ENCODE results near the gene TRMU. TPM values are rescaled to one million over a fixed set of nuclear protein-coding genes. Genes with fewer than 3 reads are reported as not detected.

TRMU gene
- total and polyA plus RNA-seq, 2 of the 8 experiments (the other 6 are each of a cell fraction or from before 2014, with no cell fraction given) = 43.4 to 70.6 TPM

- Histone ChIP-seq H3K23me2 (ENCODE audit: low read depth, low read length) (no peaks in the 10 kb centered on the region), H3K4me2 (ENCODE audit: insufficient read depth in 1 of 2, low read depth in 2 of 2, low read length in 2 of 2) (no peak overlapping the region), H3K9me3 (ENCODE audit: insufficient read depth in 2 of 2, low read depth in 1 of 2, low read length in 1 of 2) (no peaks in the 10 kb centered on the region), H2BK20ac (ENCODE audit: low read length) (no peak overlapping the region), H3K4me3 (ENCODE audit: extremely low read depth in 1 of 4, insufficient read depth in 2 of 4, low read depth in 3 of 4, low read length in 4 of 4) (no peak overlapping the region), H2BK15ac (ENCODE audit: low read length) (no peak overlapping the region), H3K4ac (replicated peaks; ENCODE audit: insufficient read length, low read depth, low read length) (peak overlapping the region; percentile 33), H2AK5ac (ENCODE audit: low read depth, low read length) (no peak overlapping the region), H4K91ac (replicated peaks; ENCODE audit: insufficient read length, low read length) (no peak overlapping the region), H3K23ac (ENCODE audit: insufficient read length) (no peak overlapping the region), H3K36me3 (ENCODE audit: control insufficient read depth in 2 of 4, insufficient read depth in 4 of 4, low read length in 3 of 4) (peaks cover 0 to 6% (median 0%) of the 10 kb centered on the region in 4 experiments; a peak in 1 of 8 replicates), H2AFZ (ENCODE audit: low read length) (no peak overlapping the region), H3K79me1 (ENCODE audit: low read depth, low read length) (no peaks in the 10 kb centered on the region), H2BK5ac (ENCODE audit: low read depth, low read length) (no peak overlapping the region), H3K18ac (ENCODE audit: extremely low read depth, low read length) (no peak overlapping the region), H3K56ac (replicated peaks; ENCODE audit: insufficient read length, low read depth, low read length) (no peak overlapping the region), H2BK120ac (replicated peaks; ENCODE audit: low read depth, low read length) (no peak overlapping the region), H3K4me1 (replicated peaks in 1 of 4; ENCODE audit: control insufficient read depth in 3 of 4, insufficient read depth in 4 of 4, low read length in 3 of 4) (peaks cover 0 to 30% (median 27%) of the 10 kb centered on the region in 4 experiments; a peak in 6 of 7 replicates), H3K9ac (replicated peaks in 1 of 4; ENCODE audit: extremely low read depth in 1 of 4, low read depth in 3 of 4, low read length in 3 of 4) (no peak overlapping the region), H4K8ac (ENCODE audit: extremely low read depth, insufficient read depth, low read length) (no peak overlapping the region), H3K27me3 (replicated peaks in 1 of 4; ENCODE audit: control insufficient read depth in 3 of 4, extremely low read depth in 1 of 4, insufficient read depth in 3 of 4, low read length in 3 of 4) (no peaks in the 10 kb centered on the region), H4K5ac (ENCODE audit: insufficient read length, low read depth, low read length) (no peak overlapping the region), H4K20me1 (replicated peaks in 1 of 2; ENCODE audit: control insufficient read depth in 1 of 2, insufficient read depth in 2 of 2, low read length in 2 of 2) (no peaks in the 10 kb centered on the region), H3K79me2 (ENCODE audit: control insufficient read depth in 1 of 2, insufficient read depth in 2 of 2, low read length in 2 of 2) (no peaks in the 10 kb centered on the region), H3K27ac (ENCODE audit: low read depth, low read length) (no peak overlapping the region), H3K14ac (ENCODE audit: insufficient read length) (no peak overlapping the region), H2BK12ac (ENCODE audit: low read depth, low read length) (no peak overlapping the region)
- no peak for DNase-seq (ENCODE audit: low read depth in 1 of 2, low spot score in 2 of 2)
- FAIRE-seq = no peak
- 97% methylated on average over 17 of the region's 17 CpGs; no CpG with 5 or more reads in 1 of the 2 experiments for WGBS, 2 experiments (ENCODE audit: extremely low coverage in 1 of 2, insufficient coverage in 1 of 2, insufficient read length in 1 of 2, insufficient replicate concordance in 2 of 2, low coverage in 1 of 2, low lambda C conversion rate in 2 of 2, missing lambda C conversion rate in 1 of 2)
- ChIA-PET CTCF (ENCODE audit: partially characterized antibody) (interaction anchor here (0.9 to 1.2 kb wide), 2 partner anchors 13 to 24 kb away, joined by 3 read pairs; no protein-coding TSS in a partner anchor), POLR2A (ENCODE audit: partially characterized antibody) (no interaction called here)
- no peak for TF ChIP-seq CTBP2 (IDR thresholded peaks at IDR 0.05; ENCODE audit: borderline replicate concordance, insufficient read depth, insufficient read length, low read length)
- TF ChIP-seq, protein P1, sequence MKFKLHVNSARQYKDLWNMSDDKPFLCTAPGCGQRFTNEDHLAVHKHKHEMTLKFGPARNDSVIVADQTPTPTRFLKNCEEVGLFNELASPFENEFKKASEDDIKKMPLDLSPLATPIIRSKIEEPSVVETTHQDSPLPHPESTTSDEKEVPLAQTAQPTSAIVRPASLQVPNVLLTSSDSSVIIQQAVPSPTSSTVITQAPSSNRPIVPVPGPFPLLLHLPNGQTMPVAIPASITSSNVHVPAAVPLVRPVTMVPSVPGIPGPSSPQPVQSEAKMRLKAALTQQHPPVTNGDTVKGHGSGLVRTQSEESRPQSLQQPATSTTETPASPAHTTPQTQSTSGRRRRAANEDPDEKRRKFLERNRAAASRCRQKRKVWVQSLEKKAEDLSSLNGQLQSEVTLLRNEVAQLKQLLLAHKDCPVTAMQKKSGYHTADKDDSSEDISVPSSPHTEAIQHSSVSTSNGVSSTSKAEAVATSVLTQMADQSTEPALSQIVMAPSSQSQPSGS (IDR thresholded peaks at IDR 0.05; ENCODE audit: low read length) = no peak
- no peak for TF ChIP-seq POU5F1 (IDR thresholded peaks at IDR 0.05; ENCODE audit: low read depth, low read length)
- no peak for TF ChIP-seq MAFK (IDR thresholded peaks at IDR 0.05; ENCODE audit: low read depth, low read length)
- no peak for TF ChIP-seq TCF12 (IDR thresholded peaks at IDR 0.05; ENCODE audit: low read depth, low read length)
- TF ChIP-seq BACH1 (IDR thresholded peaks at IDR 0.05; ENCODE audit: low read length) = no peak
- TF ChIP-seq CTCF (IDR thresholded peaks at IDR 0.05; ENCODE audit: control extremely low read depth in 1 of 3, insufficient read depth in 1 of 3, low read depth in 1 of 3, low read length in 3 of 3) = no peak
- no peak for TF ChIP-seq NANOG (IDR thresholded peaks at IDR 0.05; ENCODE audit: insufficient read depth, low read depth, low read length, poor library complexity, severe bottlenecking)
- TF ChIP-seq EP300 (IDR thresholded peaks at IDR 0.05; ENCODE audit: borderline replicate concordance in 1 of 2, low read depth in 2 of 2, low read length in 2 of 2) = no peak
Measured at GRCh38 chr22:46380581-46380980, 45.1 kb downstream of the TRMU start.
